Neural progenitor cell (in vitro differentiated cells): Measurements from ENCODE around the gene CCDC97. TPM values are rescaled to one million over a fixed set of nuclear protein-coding genes. Genes with fewer than 3 reads are reported as not detected.
A peak's percentile ranks its signal among the peaks of the same experiment; 100 is the strongest.
"Not testable (repeated sequence)": the region's sequence is repeated elsewhere in the genome, so short reads cannot be mapped to it uniquely, and the experiment has no call there.

Experiments
- DNase-seq: peaks from one replicate; pipeline ENCODE4 v3.0.0-alpha.2; 2016; ENCODE audit warnings: low spot score
- H2AFZ ChIP-seq: fragments of 200-600 bp; sonication (generic); replicated peaks from 2 replicates; pipeline ENCODE4 v1.6.1; 2016; ENCODE audit warnings: antibody characterized with exemption
- H3F3A ChIP-seq: fragments of 200-600 bp; sonication (generic); 2 replicates; pipeline ENCODE4 v1.6.1; 2016; ENCODE audit warnings: antibody characterized with exemption, low read depth
- H3K27ac ChIP-seq: fragments of 200-600 bp; sonication (generic); 2 replicates; pipeline ENCODE4 v1.5.1; 2016; ENCODE audit warnings: mild to moderate bottlenecking
- H3K27me3 ChIP-seq: fragments of 200-600 bp; sonication (generic); 2 replicates; pipeline ENCODE4 v1.6.1; 2016; ENCODE audit warnings: mild to moderate bottlenecking, moderate library complexity
- H3K36me3 ChIP-seq: fragments of 200-600 bp; sonication (generic); 2 replicates; pipeline ENCODE4 v1.5.1; 2016
- H3K4me1 ChIP-seq: fragments of 200-600 bp; sonication (generic); 2 replicates; pipeline ENCODE4 v1.6.1; 2016; ENCODE audit warnings: mixed run types
- H3K4me2 ChIP-seq: fragments of 200-600 bp; sonication (generic); 2 replicates; pipeline ENCODE4 v1.6.1; 2016
- H3K4me3 ChIP-seq: fragments of 200-600 bp; sonication (generic); 2 replicates; pipeline ENCODE4 v1.5.1; 2016
- H3K79me2 ChIP-seq: fragments of 200-600 bp; sonication (generic); 2 replicates; pipeline ENCODE4 v1.6.1; 2016; ENCODE audit warnings: low read depth
- H3K9ac ChIP-seq: fragments of 200-600 bp; sonication (generic); 2 replicates; pipeline ENCODE4 v1.6.1; 2016
- H3K9me3 ChIP-seq: fragments of 200-600 bp; sonication (generic); 2 replicates; pipeline ENCODE4 v1.5.1; 2016; ENCODE audit warnings: low read depth
- H4K20me1 ChIP-seq: fragments of 200-600 bp; sonication (generic); 2 replicates; pipeline ENCODE4 v1.6.1; 2016; ENCODE audit warnings: low read depth
- H3K27ac Mint-ChIP-seq: 3 replicates; pipeline ENCODE4 v1.8.0; 2021; ENCODE audit warnings: mixed read lengths
- H3K27me3 Mint-ChIP-seq: 2 replicates; pipeline ENCODE4 v1.8.0; 2022; ENCODE audit warnings: low read depth, mild to moderate bottlenecking, inconsistent platforms, moderate library complexity, mixed read lengths; ENCODE audit not compliant: insufficient read depth
- H3K36me3 Mint-ChIP-seq: 3 replicates; pipeline ENCODE4 v1.8.0; 2021; ENCODE audit warnings: mixed read lengths
- H3K4me1 Mint-ChIP-seq: 3 replicates; pipeline ENCODE4 v1.8.0; 2021; ENCODE audit warnings: mixed read lengths
- H3K4me3 Mint-ChIP-seq: 3 replicates; pipeline ENCODE4 v1.8.0; 2021; ENCODE audit warnings: mild to moderate bottlenecking, moderate library complexity, mixed read lengths
- H3K9me3 Mint-ChIP-seq: 3 replicates; pipeline ENCODE4 v1.8.0; 2020; ENCODE audit warnings: mixed read lengths
- CTCF ChIP-seq: fragments of 200-600 bp; sonication (generic); IDR thresholded peaks from 2 replicates; pipeline ENCODE4 v1.5.1; 2017; ENCODE audit warnings: antibody characterized with exemption, mild to moderate bottlenecking
- EZH2 ChIP-seq: fragments of 200-600 bp; sonication (generic); IDR thresholded peaks from 2 replicates; pipeline ENCODE4 v1.6.1; 2017; ENCODE audit warnings: antibody characterized with exemption, mild to moderate bottlenecking, moderate library complexity
- EZH2phosphoT487 ChIP-seq: fragments of 200-600 bp; sonication (generic); IDR thresholded peaks from 2 replicates; pipeline ENCODE4 v1.6.1; 2017; ENCODE audit warnings: antibody characterized with exemption
- total RNA-seq: library from RNA; depleted of rRNA; stranded (reverse); fragments of >200 nt; gene quantifications from 2 replicates; pipeline ENCODE4 v1.2.3, GENCODE V29; 2015; ENCODE audit warnings: low replicate concordance

CCDC97 gene
- total RNA-seq, 1 donor from 2014 or later, result 19.1 TPM

- Histone ChIP-seq H3K9me3 (no peaks in the 10 kb centered on the region), H3K36me3 (no peaks in the 10 kb centered on the region), H3K4me2 (no peak overlapping the region), H3K27ac (no peak overlapping the region), H3K4me1 (no peaks in the 10 kb centered on the region), H3K27me3 (peaks cover 3% of the 10 kb centered on the region), H3F3A (no peaks in the 10 kb centered on the region), H4K20me1 (no peaks in the 10 kb centered on the region), H3K79me2 (no peaks in the 10 kb centered on the region), H3K4me3 (no peak overlapping the region), H3K9ac (no peak overlapping the region), H2AFZ (no peak overlapping the region)
- Mint-ChIP-seq H3K27ac (no peak overlapping the region), H3K27me3 (peaks cover 5% of the 10 kb centered on the region), H3K9me3 (no peaks in the 10 kb centered on the region), H3K36me3 (peaks cover 1% of the 10 kb centered on the region), H3K4me3 (no peak overlapping the region), H3K4me1 (no peaks in the 10 kb centered on the region)
- no peak for DNase-seq
- TF ChIP-seq EZH2 (no peak), CTCF (no peak), EZH2phosphoT487 (no peak)
Measured at GRCh38 chr19:41344162-41344561, 34.2 kb downstream of the CCDC97 start.

GRCh38 chr19:41346916-41347315 is 36.9 kb downstream of the CCDC97 start:
- not testable (repeated sequence) for H3K4me3 ChIP-seq, DNase-seq, H3K9ac ChIP-seq, H3K27ac ChIP-seq, H2AFZ ChIP-seq, H3K4me1 Mint-ChIP-seq, H3K79me2 ChIP-seq, H3K36me3 ChIP-seq, H3K4me1 ChIP-seq, H3K4me3 Mint-ChIP-seq, H3K4me2 ChIP-seq, H3K36me3 Mint-ChIP-seq, H3K27ac Mint-ChIP-seq, H4K20me1 ChIP-seq, H3K9me3 Mint-ChIP-seq, H3K9me3 ChIP-seq, H3F3A ChIP-seq
- H3K27me3 Mint-ChIP-seq, result peaks cover 22% of the 10 kb centered on the region
- H3K27me3 ChIP-seq, result peaks cover 31% of the 10 kb centered on the region

- Mint-ChIP-seq H3K27me3 (peaks cover 36% of the 10 kb centered on the region), H3K36me3 (peaks cover 1% of the 10 kb centered on the region), H3K9me3 (no peaks in the 10 kb centered on the region), H3K4me1 (peaks cover 19% of the 10 kb centered on the region), H3K27ac (no peak overlapping the region), H3K4me3 (peak overlapping the region; percentile 75)
- no peaks in the 10 kb centered on the region for H3K9me3 ChIP-seq
- H2AFZ ChIP-seq, result no peak overlapping the region
- H3K4me3 ChIP-seq, result peak overlapping the region; percentile 67
- no peak overlapping the region for H3K9ac ChIP-seq
- no peaks in the 10 kb centered on the region for H3K36me3 ChIP-seq
- TF ChIP-seq CTCF (no peak), EZH2phosphoT487 (no peak), EZH2 (no peak)
- peaks cover 53% of the 10 kb centered on the region for H3K27me3 ChIP-seq
- no peak for DNase-seq
- H4K20me1 ChIP-seq, result peaks cover 12% of the 10 kb centered on the region
- H3K4me1 ChIP-seq, result peaks cover 9% of the 10 kb centered on the region
- peak overlapping the region; percentile 86 for H3K4me2 ChIP-seq
- no peaks in the 10 kb centered on the region for H3K79me2 ChIP-seq
- no peak overlapping the region for H3K27ac ChIP-seq
- peaks cover 13% of the 10 kb centered on the region for H3F3A ChIP-seq
Measured at GRCh38 chr19:41350735-41351338, 40.9 kb downstream of the CCDC97 start.

GRCh38 chr19:41351339-41352245 is 41.6 kb downstream of the CCDC97 start:
- no peaks in the 10 kb centered on the region for H3K79me2 ChIP-seq
- peak; percentile 61 for DNase-seq
- no peaks in the 10 kb centered on the region for H3K9me3 ChIP-seq
- Mint-ChIP-seq H3K4me3 (peak overlapping the region; percentile 87), H3K9me3 (no peaks in the 10 kb centered on the region), H3K4me1 (peaks cover 19% of the 10 kb centered on the region), H3K27ac (no peak overlapping the region), H3K27me3 (peaks cover 38% of the 10 kb centered on the region), H3K36me3 (peaks cover 1% of the 10 kb centered on the region)
- H3K4me1 ChIP-seq, result peaks cover 9% of the 10 kb centered on the region
- TF ChIP-seq CTCF (no peak), EZH2phosphoT487 (peak; percentile 60), EZH2 (peak; percentile 67)
- H3K36me3 ChIP-seq, result no peaks in the 10 kb centered on the region
- no peak overlapping the region for H3K27ac ChIP-seq
- peaks cover 53% of the 10 kb centered on the region for H3K27me3 ChIP-seq
- peak overlapping the region; percentile 86 for H3K4me2 ChIP-seq
- no peak overlapping the region for H3K9ac ChIP-seq
- H2AFZ ChIP-seq, result no peak overlapping the region
- peak overlapping the region; percentile 67 for H3K4me3 ChIP-seq
- peaks cover 13% of the 10 kb centered on the region for H3F3A ChIP-seq
- peaks cover 12% of the 10 kb centered on the region for H4K20me1 ChIP-seq
